HS-5 (cell line): ENCODE data around the gene RIMBP2.

ENCODE experiments used
- DNase-seq: peaks from one replicate; pipeline ENCODE4 v3.0.0-alpha.2; 2012; ENCODE audit warnings: low read depth

Gene RIMBP2

GRCh38 chr12:130627175-130627574, 88.9 kb downstream of the RIMBP2 start:
- no peak for DNase-seq

GRCh38 chr12:130626601-130627000, 89.5 kb downstream of the RIMBP2 start:
- no peak for DNase-seq

- no peak for DNase-seq
Measured at GRCh38 chr12:130625201-130625600, 90.9 kb downstream of the RIMBP2 start.

GRCh38 chr12:130622803-130623202, 93.3 kb downstream of the RIMBP2 start:
- no peak for DNase-seq

GRCh38 chr12:130621696-130622298, 94.3 kb downstream of the RIMBP2 start:
- no peak for DNase-seq

- no peak for DNase-seq
Measured at GRCh38 chr12:130620756-130621155, 95.3 kb downstream of the RIMBP2 start.

GRCh38 chr12:130620281-130620680, 95.8 kb downstream of the RIMBP2 start:
- no peak for DNase-seq

GRCh38 chr12:130619385-130620001, 96.6 kb downstream of the RIMBP2 start:
- DNase-seq = no peak

GRCh38 chr12:130617219-130617618, 98.9 kb downstream of the RIMBP2 start:
- no peak for DNase-seq

GRCh38 chr12:130615861-130616345, 100.2 kb downstream of the RIMBP2 start:
- no peak for DNase-seq

- DNase-seq = no peak
Measured at GRCh38 chr12:130614530-130614905, 101.6 kb downstream of the RIMBP2 start.

GRCh38 chr12:130613831-130614529, 102.1 kb downstream of the RIMBP2 start:
- no peak for DNase-seq

GRCh38 chr12:130613131-130613530, 103.0 kb downstream of the RIMBP2 start:
- DNase-seq = no peak

- no peak for DNase-seq
Measured at GRCh38 chr12:130611026-130611905, 104.8 kb downstream of the RIMBP2 start.

- no peak for DNase-seq
Measured at GRCh38 chr12:130609966-130610365, 106.1 kb downstream of the RIMBP2 start.

GRCh38 chr12:130608831-130609230, 107.3 kb downstream of the RIMBP2 start:
- no peak for DNase-seq

- no peak for DNase-seq
Measured at GRCh38 chr12:130608132-130608531, 108.0 kb downstream of the RIMBP2 start.

- DNase-seq = no peak
Measured at GRCh38 chr12:130606231-130606630, 109.9 kb downstream of the RIMBP2 start.

GRCh38 chr12:130603396-130603965, 112.6 kb downstream of the RIMBP2 start:
- no peak for DNase-seq

GRCh38 chr12:130602251-130602650, 113.8 kb downstream of the RIMBP2 start:
- DNase-seq = no peak

- DNase-seq = no peak
Measured at GRCh38 chr12:130601327-130601726, 114.8 kb downstream of the RIMBP2 start.

- no peak for DNase-seq
Measured at GRCh38 chr12:130596241-130596640, 119.9 kb downstream of the RIMBP2 start.
